Tibial nerve (tissue), 4 donors: ENCODE data around the gene BICD1. TPM values are rescaled to one million over a fixed set of nuclear protein-coding genes. Genes with fewer than 3 reads are reported as not detected.

Source experiments
- DNase-seq, 2 donors: peaks; one replicate each; pipeline ENCODE4 v3.0.0-alpha.2; 2019; ENCODE audit warnings: low spot score in 2 of 2
- H3K27ac ChIP-seq, 4 donors: fragments of 200-600 bp; sonication (generic) in 3 of 4; one replicate each; pipeline ENCODE4 v1.5.1; 2017 to 2019; ENCODE audit warnings: mild to moderate bottlenecking in 1 of 4
- H3K27me3 ChIP-seq, 2 donors: fragments of 200-600 bp; sonication (generic) in 1 of 2; one replicate each; pipeline versions ENCODE4 v1.5.1 to v1.6.0; 2017 to 2019
- H3K36me3 ChIP-seq, 3 donors: fragments of 200-600 bp; sonication (generic); one replicate each; pipeline ENCODE4 v1.5.1; 2018 to 2019
- H3K4me1 ChIP-seq, 4 donors: fragments of 200-600 bp; sonication (generic) in 3 of 4; one replicate each; pipeline ENCODE4 v1.5.1; 2017 to 2019
- H3K4me3 ChIP-seq, 4 donors: fragments of 200-600 bp; sonication (generic) in 3 of 4; one replicate each; pipeline ENCODE4 v1.5.1; 2017 to 2019; ENCODE audit warnings: mild to moderate bottlenecking in 1 of 4, moderate library complexity in 1 of 4
- H3K9me3 ChIP-seq, 4 donors: fragments of 200-600 bp; sonication (generic) in 3 of 4; one replicate each; pipeline ENCODE4 v1.5.1; 2017 to 2019
- EP300 ChIP-seq, 2 donors: sonication (generic); formaldehyde crosslinking; IDR thresholded peaks; one replicate each; pipeline ENCODE4 v1.6.1; 2017; ENCODE audit warnings: antibody characterized with exemption in 2 of 2, mild to moderate bottlenecking in 1 of 2
- POLR2A ChIP-seq, 2 donors: fragments of 450-650 bp; IDR thresholded peaks; one replicate each; pipeline ENCODE4 v1.6.1; 2017; ENCODE audit warnings: antibody characterized with exemption in 2 of 2, mild to moderate bottlenecking in 2 of 2, moderate library complexity in 2 of 2
- WGBS, 2 donors: methylation state at CpG; one replicate each; pipeline ENCODE4 v1.1.5; 2018; 5-methylcytosine and 5-hydroxymethylcytosine counted together
- total RNA-seq, 4 donors: library from RNA; depleted of rRNA; stranded (reverse); fragments of >200 nt; gene quantifications; one replicate each; pipeline ENCODE4 v1.1.0, GENCODE V29; 2016
- TF ChIP-seq, protein P1 (sequence below), 5 experiments: fragments of 200-600 bp in 3 of 5; fragments of 450-650 bp in 2 of 5; sonication (generic) in 3 of 5; IDR thresholded peaks; one replicate each; pipeline ENCODE4 v1.5.1; 2016 to 2019; ENCODE audit warnings: antibody characterized with exemption in 5 of 5, mild to moderate bottlenecking in 3 of 5, moderate library complexity in 2 of 5

The BICD1 gene
- total RNA-seq, 4 donors from 2014 or later: 34.9 to 58.8 (median 49.2) TPM

DNA sequence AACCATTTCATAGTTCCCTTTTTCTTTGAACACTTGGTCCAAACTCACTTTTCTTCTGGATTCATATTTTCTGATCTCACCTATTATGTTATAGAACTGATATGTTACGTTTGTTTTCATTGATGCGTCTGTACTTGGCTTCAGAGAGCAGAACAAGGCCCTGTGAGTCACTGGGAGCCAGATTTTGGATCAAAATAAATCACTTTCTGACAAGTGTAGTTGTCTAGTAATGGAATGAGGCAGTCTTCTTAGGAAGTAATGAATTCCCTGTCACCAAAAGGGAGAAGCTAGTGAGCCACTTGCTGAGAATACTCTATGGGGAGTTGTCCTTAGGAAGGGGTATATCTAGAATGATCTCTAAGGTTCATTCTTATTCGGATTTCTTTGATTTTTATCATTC lies 10.2 kb downstream of the BICD1 start:
- Histone ChIP-seq H3K27ac (peak overlapping the region in 2 of 4 donors; percentile 62 to 78), H3K27me3 (no peaks in the 10 kb centered on the region), H3K4me3 (no peak overlapping the region), H3K36me3 (no peaks in the 10 kb centered on the region), H3K9me3 (no peaks in the 10 kb centered on the region), H3K4me1 (peaks cover 0 to 36% (median 15%) of the 10 kb centered on the region in 4 donors)
- TF ChIP-seq, protein P1, sequence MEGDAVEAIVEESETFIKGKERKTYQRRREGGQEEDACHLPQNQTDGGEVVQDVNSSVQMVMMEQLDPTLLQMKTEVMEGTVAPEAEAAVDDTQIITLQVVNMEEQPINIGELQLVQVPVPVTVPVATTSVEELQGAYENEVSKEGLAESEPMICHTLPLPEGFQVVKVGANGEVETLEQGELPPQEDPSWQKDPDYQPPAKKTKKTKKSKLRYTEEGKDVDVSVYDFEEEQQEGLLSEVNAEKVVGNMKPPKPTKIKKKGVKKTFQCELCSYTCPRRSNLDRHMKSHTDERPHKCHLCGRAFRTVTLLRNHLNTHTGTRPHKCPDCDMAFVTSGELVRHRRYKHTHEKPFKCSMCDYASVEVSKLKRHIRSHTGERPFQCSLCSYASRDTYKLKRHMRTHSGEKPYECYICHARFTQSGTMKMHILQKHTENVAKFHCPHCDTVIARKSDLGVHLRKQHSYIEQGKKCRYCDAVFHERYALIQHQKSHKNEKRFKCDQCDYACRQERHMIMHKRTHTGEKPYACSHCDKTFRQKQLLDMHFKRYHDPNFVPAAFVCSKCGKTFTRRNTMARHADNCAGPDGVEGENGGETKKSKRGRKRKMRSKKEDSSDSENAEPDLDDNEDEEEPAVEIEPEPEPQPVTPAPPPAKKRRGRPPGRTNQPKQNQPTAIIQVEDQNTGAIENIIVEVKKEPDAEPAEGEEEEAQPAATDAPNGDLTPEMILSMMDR (IDR thresholded peaks at IDR 0.05): no peak
- TF ChIP-seq EP300 (IDR thresholded peaks at IDR 0.05): no peak
- TF ChIP-seq POLR2A (IDR thresholded peaks at IDR 0.05): no peak
- no peak for DNase-seq
- WGBS, 2 donors: 77 to 88% methylated on average over 3 of the region's 3 CpGs

DNA sequence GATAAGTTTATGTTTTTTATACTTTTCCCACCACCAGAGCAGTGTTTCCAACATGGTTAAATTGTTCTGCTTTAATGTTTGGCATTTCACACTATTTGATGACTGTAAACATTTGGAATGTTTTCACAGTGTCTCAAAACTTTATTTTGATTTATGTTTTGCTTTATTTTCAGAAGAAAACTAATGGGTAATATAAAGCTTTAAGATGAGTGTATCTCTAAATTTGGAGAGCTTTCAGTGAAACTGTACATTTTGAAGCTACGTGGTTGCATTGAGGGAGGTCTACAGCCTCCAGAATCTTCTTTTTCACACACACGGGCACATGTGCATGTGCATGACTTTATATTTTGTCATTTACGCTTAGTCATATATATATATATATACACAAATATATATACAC lies 10.7 kb downstream of the BICD1 start:
- Histone ChIP-seq H3K9me3 (no peaks in the 10 kb centered on the region), H3K27ac (peak overlapping the region in 2 of 4 donors; percentile 62 to 78), H3K4me1 (peaks cover 0 to 36% (median 15%) of the 10 kb centered on the region in 4 donors), H3K4me3 (no peak overlapping the region), H3K27me3 (no peaks in the 10 kb centered on the region), H3K36me3 (no peaks in the 10 kb centered on the region)
- TF ChIP-seq, protein P1 (IDR thresholded peaks at IDR 0.05): no peak
- TF ChIP-seq EP300 (IDR thresholded peaks at IDR 0.05): no peak
- TF ChIP-seq POLR2A (IDR thresholded peaks at IDR 0.05): no peak
- WGBS, 2 donors: 78 to 93% methylated on average over 3 of the region's 3 CpGs
- no peak for DNase-seq

DNA sequence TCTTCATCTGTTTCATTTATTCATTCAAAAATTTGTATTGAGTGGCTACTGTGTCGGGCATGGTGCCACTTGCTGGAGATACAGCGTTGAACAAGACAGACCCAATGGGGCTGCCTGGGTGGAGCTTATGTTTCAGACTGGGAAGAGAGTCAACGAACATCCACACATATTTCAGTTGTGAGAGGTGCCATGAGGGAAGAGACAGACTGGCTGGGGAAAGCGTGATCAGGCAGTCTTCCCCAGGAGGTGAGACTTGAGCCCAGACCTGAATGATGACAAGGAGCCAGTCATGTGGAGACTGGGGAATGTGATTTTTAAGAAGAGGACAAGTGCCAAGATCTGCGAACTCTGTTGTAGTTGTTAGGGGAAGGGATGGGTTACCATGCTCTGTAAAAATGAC lies 12.2 kb downstream of the BICD1 start:
- Histone ChIP-seq H3K27me3 (no peaks in the 10 kb centered on the region), H3K27ac (peak overlapping the region in 2 of 4 donors; percentile 38 to 77), H3K36me3 (no peaks in the 10 kb centered on the region), H3K9me3 (no peaks in the 10 kb centered on the region), H3K4me3 (no peak overlapping the region), H3K4me1 (peaks cover 0 to 36% (median 15%) of the 10 kb centered on the region in 4 donors)
- 76 to 83% methylated on average over 5 of the region's 5 CpGs for WGBS, 2 donors
- TF ChIP-seq POLR2A (IDR thresholded peaks at IDR 0.05): no peak
- no peak for TF ChIP-seq EP300 (IDR thresholded peaks at IDR 0.05)
- TF ChIP-seq, protein P1 (IDR thresholded peaks at IDR 0.05): no peak
- DNase-seq: no peak

DNA sequence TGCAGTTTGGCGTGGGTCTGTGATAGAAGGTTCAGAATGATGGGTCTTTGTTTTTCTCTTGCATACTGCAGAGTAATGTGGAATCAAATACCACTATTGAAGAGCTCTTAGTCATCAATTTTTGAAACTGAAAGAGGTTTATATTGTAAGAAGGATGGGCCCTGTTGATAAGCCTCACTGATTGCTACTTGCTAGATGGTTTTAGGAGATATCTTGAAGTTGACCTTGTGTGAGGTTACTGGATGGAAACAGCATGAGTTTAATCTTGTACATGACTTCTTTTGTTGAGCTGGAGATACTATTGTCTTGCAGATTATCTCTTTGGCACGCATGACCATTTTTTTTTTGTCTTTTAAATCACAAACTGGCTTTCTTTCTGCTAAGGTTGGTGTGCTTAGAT lies 13.8 kb downstream of the BICD1 start:
- 54 to 61% methylated on average over 2 of the region's 2 CpGs for WGBS, 2 donors
- H3K4me3 ChIP-seq: no peak overlapping the region
- H3K27me3 ChIP-seq: no peaks in the 10 kb centered on the region
- H3K4me1 ChIP-seq: peaks cover 0 to 34% (median 13%) of the 10 kb centered on the region in 4 donors
- no peaks in the 10 kb centered on the region for H3K9me3 ChIP-seq
- DNase-seq: no peak
- TF ChIP-seq POLR2A (IDR thresholded peaks at IDR 0.05) (no peak), EP300 (IDR thresholded peaks at IDR 0.05) (no peak)
- TF ChIP-seq, protein P1 (IDR thresholded peaks at IDR 0.05): no peak
- no peaks in the 10 kb centered on the region for H3K36me3 ChIP-seq
- peak overlapping the region in 1 of 4 donors; percentile 77 for H3K27ac ChIP-seq

DNA sequence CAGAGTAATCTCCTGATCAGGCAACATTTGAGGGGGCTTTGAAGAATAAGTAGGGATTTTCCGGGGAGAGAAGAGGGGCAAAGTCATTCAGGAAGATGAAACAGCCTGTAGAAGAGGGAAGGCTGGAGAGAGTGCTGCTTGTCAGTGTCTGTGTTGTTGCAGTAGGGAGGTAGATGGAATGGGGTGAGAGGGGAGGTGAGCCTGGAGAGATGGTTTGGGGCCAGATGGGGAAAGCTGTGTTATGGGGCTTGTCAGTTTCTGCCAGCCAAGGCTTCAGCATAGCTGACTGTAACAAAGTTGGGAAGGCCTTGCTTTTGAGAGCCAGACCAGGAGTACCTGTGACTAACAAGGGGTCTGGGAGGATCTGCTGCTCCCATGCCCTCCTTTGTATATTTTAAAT lies 18.0 kb downstream of the BICD1 start:
- DNase-seq: no peak
- H3K27ac ChIP-seq: peak overlapping the region in 1 of 4 donors; percentile 33
- 52 to 62% methylated on average over 1 of the region's 1 CpG for WGBS, 2 donors
- H3K9me3 ChIP-seq: no peaks in the 10 kb centered on the region
- TF ChIP-seq POLR2A (IDR thresholded peaks at IDR 0.05) (no peak), EP300 (IDR thresholded peaks at IDR 0.05) (no peak)
- TF ChIP-seq, protein P1 (IDR thresholded peaks at IDR 0.05): no peak
- no peak overlapping the region for H3K4me3 ChIP-seq
- H3K36me3 ChIP-seq: no peaks in the 10 kb centered on the region
- no peaks in the 10 kb centered on the region for H3K27me3 ChIP-seq
- peaks cover 0 to 9% (median under 1%) of the 10 kb centered on the region in 4 donors for H3K4me1 ChIP-seq
